Naive B cell (primary cell): ENCODE data around the gene NUP54. TPM values are rescaled to one million over a fixed set of nuclear protein-coding genes. Genes with fewer than 3 reads are reported as not detected.

Experiments
- ATAC-seq, 2 donors: fragments of 150-1000 bp; cut with Tn5 transposase; 2 replicates each; pipeline ENCODE4 v1.10.0; 2021; ENCODE audit warnings: low read depth in 2 of 2, mild to moderate bottlenecking in 2 of 2, moderate library complexity in 2 of 2
- DNase-seq: peaks from one replicate; pipeline ENCODE4 v3.0.0; 2022
- H3K27ac Mint-ChIP-seq, 6 donors: one replicate each; pipeline ENCODE4 v1.8.0; 2020 to 2022; ENCODE audit warnings: mild to moderate bottlenecking in 6 of 6, mixed read lengths in 6 of 6, moderate library complexity in 5 of 6, inconsistent platforms in 2 of 6
- H3K27me3 Mint-ChIP-seq, 3 donors: one replicate each; pipeline ENCODE4 v1.8.0; 2021 to 2022; ENCODE audit warnings: mixed read lengths in 3 of 3, mild to moderate bottlenecking in 1 of 3
- H3K36me3 Mint-ChIP-seq, 2 donors: one replicate each; pipeline ENCODE4 v1.8.0; 2020 to 2022; ENCODE audit warnings: mixed read lengths in 2 of 2, inconsistent platforms in 1 of 2, mild to moderate bottlenecking in 1 of 2
- H3K4me1 Mint-ChIP-seq, 3 donors: one replicate each; pipeline ENCODE4 v1.8.0; 2020 to 2022; ENCODE audit warnings: mixed read lengths in 3 of 3, inconsistent platforms in 1 of 3, mild to moderate bottlenecking in 1 of 3, moderate library complexity in 1 of 3
- H3K4me3 Mint-ChIP-seq, 8 donors: one replicate each; pipeline ENCODE4 v1.8.0; 2020 to 2022; ENCODE audit warnings: mild to moderate bottlenecking in 8 of 8, mixed read lengths in 8 of 8, moderate library complexity in 8 of 8, inconsistent platforms in 2 of 8
- H3K9me3 Mint-ChIP-seq, 7 donors: one replicate each; pipeline ENCODE4 v1.8.0; 2020 to 2022; ENCODE audit warnings: mixed read lengths in 7 of 7, mild to moderate bottlenecking in 5 of 7, inconsistent platforms in 2 of 7, moderate library complexity in 1 of 7
- polyA plus RNA-seq, 6 donors: library from polyadenylated mRNA; unstranded; fragments of 300-500 nt; fragmentation: Illumina TruSeq; gene quantifications; one replicate each; pipeline ENCODE4 v1.2.3, GENCODE V29; 2021; ENCODE audit warnings: low read depth in 6 of 6

NUP54 gene
- polyA plus RNA-seq, 6 donors from 2014 or later: 23.9 to 43.5 (median 37.3) TPM

DNA sequence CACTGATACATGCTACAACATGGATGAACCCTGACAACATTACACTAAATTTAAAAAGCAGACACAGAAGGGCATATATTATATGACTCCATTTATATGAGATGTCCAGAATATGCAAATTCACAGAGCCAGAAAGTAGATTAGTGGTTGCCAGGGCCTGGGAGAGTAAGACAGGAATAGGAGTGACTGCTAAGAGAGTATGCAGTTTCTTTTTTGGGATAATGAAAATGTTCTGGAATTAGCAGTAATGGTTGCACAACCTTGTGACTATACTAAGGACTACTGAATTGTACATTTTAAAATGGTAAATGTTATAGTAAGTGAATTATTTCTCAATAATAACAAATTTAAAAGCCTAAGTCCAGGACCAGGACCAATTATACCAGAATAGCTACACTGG is 29.5 kb upstream of the NUP54 start:
- Mint-ChIP-seq H3K9me3 (no peaks in the 10 kb centered on the region), H3K4me3 (no peak overlapping the region), H3K4me1 (peaks cover 0 to 4% (median 0%) of the 10 kb centered on the region in 3 donors), H3K27ac (no peak overlapping the region), H3K27me3 (no peaks in the 10 kb centered on the region), H3K36me3 (peaks cover 16 to 19% of the 10 kb centered on the region in 2 donors)
- DNase-seq (no peak), ATAC-seq (no peak)

DNA sequence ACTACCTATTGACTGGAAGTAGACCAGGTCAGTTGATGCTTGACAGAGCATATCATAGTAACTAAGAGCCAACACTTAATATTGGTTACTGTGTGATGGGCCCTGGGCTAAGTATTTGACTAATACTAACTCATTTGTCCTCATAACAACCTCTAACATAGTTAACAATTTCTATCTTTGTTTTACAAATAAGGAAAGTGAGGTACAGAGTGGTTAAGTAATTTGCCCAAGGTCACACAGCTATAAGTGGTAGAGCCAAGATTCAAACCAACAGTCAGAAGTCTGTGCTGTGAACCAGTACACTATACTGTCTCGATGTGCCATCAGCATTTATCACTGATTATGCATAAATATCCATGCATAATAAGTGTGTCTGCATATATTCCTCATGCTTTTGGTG is 27.1 kb upstream of the NUP54 start:
- H3K27me3 Mint-ChIP-seq: no peaks in the 10 kb centered on the region
- H3K9me3 Mint-ChIP-seq: no peaks in the 10 kb centered on the region
- no peak overlapping the region for H3K27ac Mint-ChIP-seq
- no peak for DNase-seq
- no peak overlapping the region for H3K4me3 Mint-ChIP-seq
- peaks cover 16 to 19% of the 10 kb centered on the region in 2 donors for H3K36me3 Mint-ChIP-seq
- ATAC-seq: no peak
- peaks cover 0 to 4% (median 0%) of the 10 kb centered on the region in 3 donors for H3K4me1 Mint-ChIP-seq

DNA sequence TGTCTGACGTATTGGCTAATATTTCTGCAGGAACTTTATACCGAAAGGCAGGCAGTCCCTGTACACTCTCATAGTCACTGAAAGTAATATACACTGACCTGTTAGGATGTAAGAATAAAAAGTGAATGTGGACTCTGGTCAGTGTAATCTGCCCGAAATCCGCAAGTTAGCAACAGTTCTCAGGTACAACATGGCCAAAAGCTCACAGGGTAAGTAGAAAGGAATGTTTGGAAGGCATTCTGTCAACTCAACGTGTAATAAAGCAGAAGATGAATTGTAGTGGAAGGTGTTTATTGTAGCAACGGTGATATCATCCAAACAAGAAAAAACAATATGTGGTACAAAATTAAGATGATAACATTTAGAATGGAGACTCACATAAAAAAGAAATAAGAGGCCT is 26.0 kb upstream of the NUP54 start:
- no peak for ATAC-seq
- H3K27ac Mint-ChIP-seq: no peak overlapping the region
- H3K9me3 Mint-ChIP-seq: no peaks in the 10 kb centered on the region
- peaks cover 0 to 2% (median 0%) of the 10 kb centered on the region in 3 donors for H3K4me1 Mint-ChIP-seq
- no peak overlapping the region for H3K4me3 Mint-ChIP-seq
- no peak for DNase-seq
- H3K27me3 Mint-ChIP-seq: no peaks in the 10 kb centered on the region
- peaks cover 16 to 19% of the 10 kb centered on the region in 2 donors for H3K36me3 Mint-ChIP-seq

DNA sequence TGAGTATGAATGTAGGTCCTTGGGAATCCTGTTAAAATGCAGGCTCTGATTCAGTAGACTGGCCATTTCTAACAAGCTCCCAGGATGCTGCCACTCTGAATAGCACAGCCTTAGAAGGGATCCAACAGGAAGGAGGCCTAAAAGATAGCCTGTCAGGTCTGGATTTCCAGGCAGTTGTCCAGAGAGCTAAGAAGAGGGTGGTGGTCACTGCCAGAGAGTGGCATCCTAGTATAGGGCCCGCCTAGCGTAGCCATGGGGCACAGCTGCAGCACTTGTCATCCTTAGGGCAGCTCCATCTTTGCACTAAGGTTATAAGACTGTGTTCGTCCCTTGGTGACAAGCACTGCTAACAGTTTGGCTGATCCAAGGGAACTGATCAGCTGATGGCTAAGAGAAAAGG is 20.5 kb upstream of the NUP54 start:
- H3K27ac Mint-ChIP-seq: no peak overlapping the region
- no peaks in the 10 kb centered on the region for H3K4me1 Mint-ChIP-seq
- no peak for ATAC-seq
- no peak overlapping the region for H3K4me3 Mint-ChIP-seq
- no peaks in the 10 kb centered on the region for H3K9me3 Mint-ChIP-seq
- peaks cover 3 to 15% of the 10 kb centered on the region in 2 donors for H3K36me3 Mint-ChIP-seq
- H3K27me3 Mint-ChIP-seq: no peaks in the 10 kb centered on the region
- no peak for DNase-seq

DNA sequence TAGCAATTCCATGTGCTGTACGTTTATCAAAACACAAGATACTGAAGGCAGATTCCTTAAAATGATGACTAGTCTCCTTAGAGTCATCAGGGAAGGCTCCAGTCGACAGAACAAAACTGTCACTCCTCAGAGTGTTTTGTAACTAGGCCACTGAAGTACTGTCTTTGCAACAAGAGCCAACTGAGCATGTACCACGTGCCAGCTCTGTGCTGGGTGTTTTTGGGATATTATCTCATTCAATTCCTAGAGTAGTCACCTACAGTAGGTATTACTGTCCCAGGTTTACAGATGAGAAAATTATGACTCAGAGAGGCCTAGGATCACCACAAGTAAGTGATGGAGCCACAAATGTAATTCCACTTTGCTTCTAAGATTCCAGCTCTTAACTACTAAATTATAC is 18.3 kb upstream of the NUP54 start:
- ATAC-seq (no peak), DNase-seq (no peak)
- Mint-ChIP-seq H3K4me1 (no peaks in the 10 kb centered on the region), H3K9me3 (no peaks in the 10 kb centered on the region), H3K27me3 (no peaks in the 10 kb centered on the region), H3K27ac (no peak overlapping the region), H3K36me3 (peaks cover 11 to 34% of the 10 kb centered on the region in 2 donors), H3K4me3 (no peak overlapping the region)

DNA sequence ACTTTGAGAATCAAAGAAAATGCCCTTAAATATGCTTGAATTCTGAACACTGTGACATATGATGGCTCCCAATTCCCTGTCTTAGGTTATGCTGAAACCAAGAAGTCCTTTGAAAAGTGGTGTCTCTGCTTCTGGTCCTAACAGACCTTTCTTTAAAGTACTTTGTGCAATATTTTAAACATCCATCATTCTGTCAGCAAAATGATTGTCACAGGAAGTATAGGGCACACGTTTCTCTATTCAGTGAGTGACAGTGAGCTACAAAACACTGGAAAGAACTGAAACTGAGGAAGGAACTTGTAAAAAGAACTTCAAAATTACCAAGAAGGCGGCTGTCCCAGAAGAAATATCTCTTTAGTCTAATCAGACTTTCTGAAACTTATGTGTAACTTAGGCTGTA is 12.2 kb upstream of the NUP54 start:
- DNase-seq (no peak), ATAC-seq (no peak)
- H3K27ac Mint-ChIP-seq: no peak overlapping the region
- peaks cover 0 to 3% (median 3%) of the 10 kb centered on the region in 7 donors for H3K9me3 Mint-ChIP-seq
- H3K27me3 Mint-ChIP-seq: no peaks in the 10 kb centered on the region
- no peaks in the 10 kb centered on the region for H3K4me1 Mint-ChIP-seq
- H3K4me3 Mint-ChIP-seq: no peak overlapping the region
- peaks cover 19 to 27% of the 10 kb centered on the region in 2 donors for H3K36me3 Mint-ChIP-seq

DNA sequence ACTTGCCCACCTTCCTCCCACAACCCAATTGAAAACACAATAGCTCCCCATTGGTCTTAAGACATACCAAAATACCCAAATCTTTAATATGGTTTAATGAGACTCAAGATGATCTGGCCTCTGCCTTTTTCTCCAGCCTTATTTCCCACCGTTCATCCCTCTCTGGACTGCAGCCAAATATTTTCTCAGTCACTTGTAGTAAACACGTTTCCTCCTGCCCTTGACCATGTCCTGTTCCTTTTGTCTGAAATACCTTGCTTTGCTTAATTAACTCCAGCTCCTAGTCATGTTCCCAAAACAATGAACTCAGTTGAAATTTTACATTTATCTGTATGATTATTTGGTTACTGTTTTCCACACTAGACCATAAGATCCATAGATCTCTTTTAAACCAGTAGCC is 8.4 kb upstream of the NUP54 start:
- H3K36me3 Mint-ChIP-seq: peaks cover 10 to 11% of the 10 kb centered on the region in 2 donors
- DNase-seq (no peak), ATAC-seq (no peak)
- no peaks in the 10 kb centered on the region for H3K4me1 Mint-ChIP-seq
- no peaks in the 10 kb centered on the region for H3K27me3 Mint-ChIP-seq
- H3K4me3 Mint-ChIP-seq: peak overlapping the region in 1 of 8 donors; percentile 56
- peaks cover 2 to 13% (median 8%) of the 10 kb centered on the region in 7 donors for H3K9me3 Mint-ChIP-seq
- peak overlapping the region in 2 of 6 donors; percentile 11 to 18 for H3K27ac Mint-ChIP-seq

DNA sequence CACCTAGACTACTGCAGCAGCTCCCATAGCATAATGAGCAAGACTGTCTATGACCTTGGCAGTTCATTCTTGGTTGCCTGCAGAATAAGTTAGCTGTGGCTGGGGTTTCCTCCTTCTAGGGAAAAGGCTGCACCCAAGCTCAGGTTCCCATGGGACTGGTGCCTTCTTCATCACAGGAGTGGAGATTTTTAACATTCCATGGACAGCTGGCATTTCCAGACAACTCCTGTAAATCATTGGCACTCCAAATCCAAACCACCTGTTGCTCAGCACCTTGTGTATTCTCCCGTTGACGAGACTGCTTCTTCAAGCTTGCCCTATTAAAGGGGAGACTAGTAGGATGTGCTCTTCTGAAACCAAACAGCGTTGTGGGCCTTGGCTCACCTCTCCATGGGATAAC is 7.8 kb upstream of the NUP54 start:
- H3K4me1 Mint-ChIP-seq: no peaks in the 10 kb centered on the region
- no peak overlapping the region for H3K27ac Mint-ChIP-seq
- DNase-seq (no peak), ATAC-seq (no peak)
- no peak overlapping the region for H3K4me3 Mint-ChIP-seq
- H3K9me3 Mint-ChIP-seq: peaks cover 2 to 13% (median 8%) of the 10 kb centered on the region in 7 donors
- peaks cover 3 to 9% of the 10 kb centered on the region in 2 donors for H3K36me3 Mint-ChIP-seq
- no peaks in the 10 kb centered on the region for H3K27me3 Mint-ChIP-seq

DNA sequence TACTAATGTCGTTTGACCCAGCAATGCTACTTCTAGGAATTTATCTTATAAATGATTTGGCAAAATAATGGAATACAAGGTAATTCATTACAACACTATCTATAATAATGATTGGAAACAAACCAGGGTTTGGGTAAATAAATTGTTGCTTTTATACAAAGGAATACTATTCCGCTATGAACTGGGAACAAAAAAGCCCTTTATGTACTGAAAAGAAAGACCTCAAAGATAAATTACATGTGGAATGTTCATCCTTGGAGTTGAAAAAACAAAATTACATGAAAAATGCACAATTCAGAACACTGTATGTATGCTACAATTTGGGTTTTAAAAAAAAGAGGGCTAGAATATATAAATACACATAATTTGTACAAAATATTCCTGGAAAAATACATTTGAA is 5.2 kb upstream of the NUP54 start:
- ATAC-seq (no peak), DNase-seq (no peak)
- Mint-ChIP-seq H3K36me3 (peaks cover 0 to 9% of the 10 kb centered on the region in 2 donors), H3K27me3 (no peaks in the 10 kb centered on the region), H3K4me3 (no peak overlapping the region), H3K27ac (no peak overlapping the region), H3K4me1 (peaks cover 5 to 16% (median 5%) of the 10 kb centered on the region in 3 donors), H3K9me3 (peaks cover 2 to 13% (median 8%) of the 10 kb centered on the region in 7 donors)

DNA sequence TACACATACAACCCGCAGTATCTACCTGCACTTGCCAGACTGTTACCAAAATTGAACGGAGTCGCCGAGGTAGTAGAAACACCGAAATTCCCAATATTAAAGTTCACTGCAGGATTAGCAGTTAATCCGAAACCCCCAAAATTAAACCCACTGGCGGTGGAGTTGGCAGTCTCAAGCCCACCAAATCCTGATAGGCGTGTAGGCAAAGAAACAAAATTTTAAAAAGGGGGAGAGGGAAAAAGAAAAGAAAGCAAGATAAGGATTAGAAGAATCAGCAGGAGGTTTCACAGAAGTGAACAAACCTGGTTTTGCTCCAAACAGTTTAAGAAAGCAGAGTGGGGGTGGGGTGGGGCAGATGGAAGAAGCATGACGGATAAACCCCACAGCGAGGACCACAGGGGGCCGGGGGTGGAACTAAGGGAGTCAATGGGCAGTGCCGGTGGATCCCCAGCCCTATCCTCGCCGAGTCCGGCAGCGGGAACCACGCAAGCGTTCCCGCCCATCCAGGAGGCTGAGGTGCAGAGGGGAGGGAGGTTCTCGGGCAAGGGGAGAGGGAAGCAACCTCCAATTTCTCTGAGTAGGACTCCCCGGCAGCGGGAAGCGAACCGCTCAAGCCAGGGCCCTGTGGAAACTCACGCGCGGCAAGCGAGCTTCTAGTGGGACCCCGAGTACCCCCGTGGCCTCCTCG is 599 bp downstream of the NUP54 start:
- peak; percentile 2 to 11 for ATAC-seq
- no peak for DNase-seq
- no peaks in the 10 kb centered on the region for H3K36me3 Mint-ChIP-seq
- H3K4me1 Mint-ChIP-seq: peaks cover 6 to 44% (median 20%) of the 10 kb centered on the region in 3 donors
- H3K4me3 Mint-ChIP-seq: peak overlapping the region; percentile 91 to 100 (median 99)
- no peaks in the 10 kb centered on the region for H3K27me3 Mint-ChIP-seq
- peak overlapping the region; percentile 93 to 99 (median 96) for H3K27ac Mint-ChIP-seq
- H3K9me3 Mint-ChIP-seq: no peaks in the 10 kb centered on the region

DNA sequence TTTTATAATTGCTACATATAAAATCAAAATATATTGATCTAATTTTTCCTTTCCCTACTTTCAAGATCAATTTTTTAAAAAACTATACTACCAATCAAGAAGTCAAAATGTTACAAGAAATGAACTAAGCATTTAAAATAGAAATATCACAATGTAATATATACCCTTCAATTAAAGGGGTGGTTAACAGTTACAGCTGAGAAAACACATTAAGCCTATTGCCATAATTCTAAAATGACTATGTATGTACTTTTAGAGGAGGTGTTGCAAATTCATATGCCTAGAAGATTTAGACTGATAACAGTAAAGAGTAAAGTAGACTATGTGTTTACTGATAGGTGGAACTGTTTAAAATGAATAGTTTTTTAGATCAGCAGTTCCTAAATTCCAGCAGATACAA is 3.7 kb downstream of the NUP54 start:
- Mint-ChIP-seq H3K9me3 (no peaks in the 10 kb centered on the region), H3K27me3 (no peaks in the 10 kb centered on the region), H3K36me3 (peaks cover 16 to 17% of the 10 kb centered on the region in 2 donors), H3K4me3 (peak overlapping the region in 1 of 8 donors; percentile 74), H3K4me1 (peaks cover 17 to 39% (median 39%) of the 10 kb centered on the region in 3 donors), H3K27ac (no peak overlapping the region)
- DNase-seq (no peak), ATAC-seq (no peak)

DNA sequence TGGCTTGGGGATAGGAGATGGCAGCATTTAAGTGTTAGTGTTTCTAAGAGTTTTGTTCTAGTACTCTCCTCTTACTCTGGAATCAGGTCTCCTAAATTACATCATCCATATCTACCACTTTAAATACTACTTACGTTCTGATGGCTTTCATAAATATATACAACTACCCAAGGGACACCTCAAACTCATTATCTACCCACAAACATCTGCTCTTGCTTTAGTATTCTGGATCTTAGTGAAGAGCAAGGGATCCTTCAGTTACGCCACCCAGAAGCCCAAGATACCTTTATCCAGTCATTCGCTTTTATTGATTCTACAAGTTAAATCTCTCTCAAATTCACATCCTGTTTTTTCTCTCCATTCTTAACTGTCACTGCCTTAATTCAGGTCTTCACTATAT is 7.0 kb downstream of the NUP54 start:
- H3K4me1 Mint-ChIP-seq: peaks cover 14 to 39% (median 24%) of the 10 kb centered on the region in 3 donors
- H3K27me3 Mint-ChIP-seq: no peaks in the 10 kb centered on the region
- DNase-seq: no peak
- H3K4me3 Mint-ChIP-seq: no peak overlapping the region
- H3K36me3 Mint-ChIP-seq: peaks cover 30 to 38% of the 10 kb centered on the region in 2 donors
- H3K27ac Mint-ChIP-seq: no peak overlapping the region
- ATAC-seq: no peak
- H3K9me3 Mint-ChIP-seq: no peaks in the 10 kb centered on the region

DNA sequence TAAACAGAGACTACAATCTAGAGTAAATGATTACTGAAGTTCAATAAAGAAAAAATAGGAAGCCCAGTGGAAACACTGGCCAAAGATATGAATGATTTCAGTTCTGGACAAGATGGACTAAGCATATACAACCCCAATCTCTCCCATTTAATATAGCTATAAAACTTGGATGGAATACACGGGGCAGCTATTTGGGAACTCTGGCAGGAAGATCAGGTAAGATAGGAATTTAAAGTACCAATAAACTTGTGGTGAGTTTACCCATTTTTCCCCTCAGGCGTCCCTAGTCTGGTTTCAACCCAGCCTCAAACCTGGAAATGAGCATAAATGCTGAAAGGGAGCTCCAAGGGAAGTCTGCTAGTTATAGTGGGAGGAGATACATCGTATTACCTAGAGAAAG is 20.4 kb downstream of the NUP54 start:
- Mint-ChIP-seq H3K36me3 (peaks cover 33 to 36% of the 10 kb centered on the region in 2 donors), H3K27ac (no peak overlapping the region), H3K4me1 (no peaks in the 10 kb centered on the region), H3K4me3 (no peak overlapping the region), H3K27me3 (no peaks in the 10 kb centered on the region), H3K9me3 (peaks cover 0 to 2% (median 0%) of the 10 kb centered on the region in 7 donors)
- DNase-seq (no peak), ATAC-seq (no peak)

DNA sequence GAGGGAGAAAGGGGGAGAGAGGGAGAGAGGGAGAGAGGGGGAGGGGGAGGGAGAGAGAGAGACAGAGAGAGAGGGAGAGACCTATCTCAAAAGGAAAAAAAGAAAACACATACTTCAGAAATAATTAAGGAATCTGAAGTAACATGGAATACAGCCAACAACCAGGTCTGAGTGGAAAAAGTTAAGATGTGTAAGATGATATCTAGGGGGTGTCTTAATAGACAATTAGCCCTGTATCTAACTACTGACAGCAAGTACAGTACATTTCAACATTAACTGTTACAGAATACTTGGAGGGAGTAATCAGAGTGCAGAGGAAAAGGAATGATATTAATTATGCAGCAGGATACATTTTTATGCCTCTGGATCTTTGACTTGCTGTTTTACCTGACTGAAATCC is 22.4 kb downstream of the NUP54 start:
- H3K36me3 Mint-ChIP-seq: peaks cover 36 to 40% of the 10 kb centered on the region in 2 donors

More for the DNA sequence above, 22.4 kb downstream of the NUP54 start:
- ATAC-seq (no peak), DNase-seq (no peak)
- no peak overlapping the region for H3K27ac Mint-ChIP-seq
- H3K9me3 Mint-ChIP-seq: peaks cover 0 to 2% (median 0%) of the 10 kb centered on the region in 7 donors
- no peaks in the 10 kb centered on the region for H3K4me1 Mint-ChIP-seq
- H3K4me3 Mint-ChIP-seq: no peak overlapping the region
- no peaks in the 10 kb centered on the region for H3K27me3 Mint-ChIP-seq
